MM.1S (cell line): ENCODE measurements around the gene GID8.

Experiments
- DNase-seq: peaks from one replicate; pipeline ENCODE4 v3.0.0-alpha.2; 2015
- H2AFZ ChIP-seq: fragments of 300-600 bp; sonication (generic); 2 replicates; pipeline ENCODE4 v1.6.0; 2016; ENCODE audit warnings: antibody characterized with exemption, low read length
- H3F3A ChIP-seq: fragments of 300-600 bp; sonication (generic); 2 replicates; pipeline ENCODE4 v1.6.1; 2016; ENCODE audit warnings: mild to moderate bottlenecking, antibody characterized with exemption, low read length, moderate library complexity, mixed read lengths; ENCODE audit not compliant: insufficient read depth
- H3K27ac ChIP-seq: fragments of 300-600 bp; sonication (generic); 2 replicates; pipeline ENCODE4 v1.5.1; 2016; ENCODE audit warnings: mild to moderate bottlenecking, low read length
- H3K27me3 ChIP-seq: fragments of 300-600 bp; sonication (generic); replicated peaks from 2 replicates; pipeline ENCODE4 v1.6.0; 2016; ENCODE audit warnings: low read length; ENCODE audit not compliant: insufficient read depth
- H3K36me3 ChIP-seq: fragments of 300-600 bp; sonication (generic); replicated peaks from 2 replicates; pipeline ENCODE4 v1.6.1; 2016; ENCODE audit warnings: mild to moderate bottlenecking, low read length, mixed read lengths; ENCODE audit not compliant: insufficient read depth
- H3K4me1 ChIP-seq: fragments of 300-600 bp; sonication (generic); 2 replicates; pipeline ENCODE4 v1.6.1; 2016; ENCODE audit warnings: low read length, mixed read lengths
- H3K4me2 ChIP-seq: fragments of 300-600 bp; sonication (generic); 2 replicates; pipeline ENCODE4 v1.6.0; 2016; ENCODE audit warnings: low read depth, low read length
- H3K4me3 ChIP-seq: fragments of 300-600 bp; sonication (generic); 2 replicates; pipeline ENCODE4 v1.5.1; 2016; ENCODE audit warnings: low read length, mixed read lengths
- H3K79me2 ChIP-seq: fragments of 300-600 bp; sonication (generic); 2 replicates; pipeline ENCODE4 v1.6.1; 2016; ENCODE audit warnings: mixed run types, low read length, mixed read lengths
- H3K9ac ChIP-seq: fragments of 300-600 bp; sonication (generic); 2 replicates; pipeline ENCODE4 v1.6.1; 2016; ENCODE audit warnings: low read length, mixed read lengths
- H3K9me2 ChIP-seq: fragments of 300-600 bp; sonication (generic); replicated peaks from 2 replicates; pipeline ENCODE4 v1.6.1; 2016; ENCODE audit warnings: mild to moderate bottlenecking, low read length, mixed read lengths; ENCODE audit not compliant: insufficient read depth
- H3K9me3 ChIP-seq: fragments of 300-600 bp; sonication (generic); replicated peaks from 2 replicates; pipeline ENCODE4 v1.6.1; 2016; ENCODE audit warnings: mild to moderate bottlenecking, low read length, mixed read lengths; ENCODE audit not compliant: insufficient read depth
- H4K20me1 ChIP-seq: fragments of 300-600 bp; sonication (generic); 2 replicates; pipeline ENCODE4 v1.6.1; 2016; ENCODE audit warnings: mild to moderate bottlenecking, low read length, moderate library complexity, mixed read lengths; ENCODE audit not compliant: insufficient read depth
- CTCF ChIP-seq: fragments of 300-600 bp; sonication (generic); IDR thresholded peaks from 2 replicates; pipeline ENCODE4 v1.5.1; 2016; ENCODE audit warnings: antibody characterized with exemption, low read length, mixed read lengths
- EZH2 ChIP-seq: fragments of 300-600 bp; sonication (generic); optimal IDR thresholded peaks from 2 replicates; pipeline ENCODE3; 2017; ENCODE audit warnings: low read depth, mild to moderate bottlenecking, antibody characterized with exemption, low read length, mixed read lengths
- EZH2phosphoT487 ChIP-seq: fragments of 300-600 bp; sonication (generic); IDR thresholded peaks from 2 replicates; pipeline ENCODE4 v1.6.1; 2018; ENCODE audit warnings: antibody characterized with exemption, low read length

The GID8 gene

GRCh38 chr20:62967628-62968351 is 29.8 kb downstream of the GID8 start:
- DNase-seq, result no peak
- Histone ChIP-seq H3K27ac (no peak overlapping the region), H3K9ac (no peak overlapping the region), H2AFZ (no peak overlapping the region), H3F3A (no peaks in the 10 kb centered on the region), H3K36me3 (no peaks in the 10 kb centered on the region), H3K27me3 (peaks cover 80% of the 10 kb centered on the region), H3K9me3 (no peaks in the 10 kb centered on the region), H3K4me2 (no peak overlapping the region), H3K79me2 (no peaks in the 10 kb centered on the region), H3K4me1 (no peaks in the 10 kb centered on the region), H3K9me2 (no peaks in the 10 kb centered on the region), H3K4me3 (no peak overlapping the region), H4K20me1 (no peaks in the 10 kb centered on the region)
- TF ChIP-seq EZH2, result no peak
- no peak for TF ChIP-seq EZH2phosphoT487
- TF ChIP-seq CTCF, result no peak

DNA sequence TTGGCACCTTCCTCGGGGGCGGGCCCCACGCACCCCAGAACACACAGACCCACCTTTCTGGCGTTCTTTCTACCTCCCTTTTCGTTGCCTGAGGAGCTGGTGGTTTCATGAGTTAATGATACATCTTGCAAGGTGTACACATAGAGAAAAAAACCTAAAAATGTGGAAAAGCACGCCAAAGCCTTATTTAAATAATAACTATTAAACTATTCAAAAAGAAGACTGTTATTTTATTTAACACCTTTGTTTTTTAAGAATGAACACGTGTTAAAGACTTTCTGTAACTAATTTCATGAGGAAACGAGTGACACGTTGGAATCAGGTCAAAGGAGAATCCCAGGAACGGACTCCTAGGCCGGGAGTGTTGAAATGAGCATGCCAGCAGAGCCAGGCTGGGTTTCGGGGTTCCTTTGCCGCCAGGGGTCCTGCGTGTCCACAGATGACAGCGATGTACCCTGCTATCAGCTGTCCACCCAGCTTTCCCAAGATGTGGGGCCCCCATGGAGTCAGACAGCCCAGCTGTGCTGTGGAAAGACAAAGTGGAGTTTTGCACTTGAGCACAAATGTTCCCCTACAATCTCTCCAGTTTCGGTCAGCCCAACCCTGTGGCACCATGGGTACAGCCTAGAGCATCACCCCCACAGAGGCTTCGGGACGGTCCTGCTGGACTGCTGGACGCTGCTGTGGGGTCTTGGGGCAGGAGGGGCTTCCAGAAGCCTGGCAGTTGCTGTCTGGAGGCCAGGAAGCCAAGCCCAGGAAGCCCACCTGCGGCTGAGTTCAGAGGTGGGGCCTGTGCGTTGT is 30.6 kb downstream of the GID8 start:
- peaks cover 84% of the 10 kb centered on the region for H3K27me3 ChIP-seq
- H2AFZ ChIP-seq, result no peak overlapping the region
- no peaks in the 10 kb centered on the region for H3K9me2 ChIP-seq
- no peak overlapping the region for H3K4me2 ChIP-seq
- no peaks in the 10 kb centered on the region for H3K79me2 ChIP-seq
- H3K36me3 ChIP-seq, result no peaks in the 10 kb centered on the region
- no peaks in the 10 kb centered on the region for H3F3A ChIP-seq
- no peaks in the 10 kb centered on the region for H4K20me1 ChIP-seq
- H3K4me3 ChIP-seq, result no peak overlapping the region
- no peak for DNase-seq
- no peak for TF ChIP-seq CTCF
- TF ChIP-seq EZH2, result no peak
- TF ChIP-seq EZH2phosphoT487, result no peak
- no peak overlapping the region for H3K9ac ChIP-seq
- no peak overlapping the region for H3K27ac ChIP-seq
- no peaks in the 10 kb centered on the region for H3K4me1 ChIP-seq
- H3K9me3 ChIP-seq, result no peaks in the 10 kb centered on the region

GRCh38 chr20:62969179-62969760 is 31.3 kb downstream of the GID8 start:
- no peaks in the 10 kb centered on the region for H3K9me2 ChIP-seq
- H3K27me3 ChIP-seq, result peaks cover 84% of the 10 kb centered on the region
- no peaks in the 10 kb centered on the region for H3K4me1 ChIP-seq
- H3K4me3 ChIP-seq, result no peak overlapping the region
- H3K27ac ChIP-seq, result no peak overlapping the region
- H3K79me2 ChIP-seq, result no peaks in the 10 kb centered on the region
- no peaks in the 10 kb centered on the region for H4K20me1 ChIP-seq
- H3K36me3 ChIP-seq, result no peaks in the 10 kb centered on the region
- no peak overlapping the region for H3K4me2 ChIP-seq
- H3K9ac ChIP-seq, result no peak overlapping the region
- H2AFZ ChIP-seq, result no peak overlapping the region
- H3F3A ChIP-seq, result no peaks in the 10 kb centered on the region
- TF ChIP-seq EZH2, result no peak
- DNase-seq, result no peak
- no peaks in the 10 kb centered on the region for H3K9me3 ChIP-seq
